GM12878 (cell line): ENCODE results near the gene MILR1. TPM values are rescaled to one million over a fixed set of nuclear protein-coding genes. Genes with fewer than 3 reads are reported as not detected.

ENCODE experiments used
- ATAC-seq: fragments of 200-7000 bp; cut with Tn5 transposase; 3 replicates; pipeline ENCODE4 v1.9.1; 2020; ENCODE audit warnings: mild to moderate bottlenecking, moderate library complexity
- BruUV-seq: library from RNA; stranded (reverse); fragments of 400-500 nt; replicated peaks from 2 replicates; lab custom pipeline; 2021; lab: Mats Ljungman, UMichigan
- CTCF ChIA-PET: fragments of 300-600 bp; sonication (Branson Sonifier 250); formaldehyde crosslinking; extraction: SDS; loops from one replicate; lab custom pipeline; 2021; ENCODE audit warnings: inconsistent platforms; lab: Yijun Ruan, JAX
- POLR2A ChIA-PET: fragments of 350-600 bp; formaldehyde crosslinking; extraction: SDS; loops from one replicate; lab custom pipeline; 2021; ENCODE audit warnings: inconsistent platforms; lab: Charles Lee
- RAD21 ChIA-PET: fragments of 300-600 bp; sonication (Branson Sonifier 250); formaldehyde crosslinking; loops from one replicate; lab custom pipeline; 2023; ENCODE audit warnings: antibody characterized with exemption; ENCODE audit not compliant: unreplicated experiment; lab: Charles Lee
- SMC1A ChIA-PET: fragments of 300-600 bp; sonication (Branson Sonifier 250); formaldehyde crosslinking; loops from one replicate; lab custom pipeline; 2023; ENCODE audit not compliant: unreplicated experiment, uncharacterized antibody; lab: Charles Lee
- DNase-seq: peaks from one replicate; pipeline ENCODE4 v3.0.0-alpha.2; 2011; ENCODE audit warnings: low read depth, low spot score
- FAIRE-seq: peaks from 3 replicates; lab custom pipeline; 2011; peaks lifted over from hg19 to GRCh38; lab: Jason Lieb, UNC
- H2AFZ ChIP-seq: 2 replicates; pipeline ENCODE4 v1.6.0; 2011; ENCODE audit warnings: low read depth, low read length, control low read depth; ENCODE audit not compliant: control insufficient read depth
- H3K27ac ChIP-seq: 2 replicates; pipeline ENCODE4 v1.5.1; 2011; ENCODE audit warnings: control low read depth; ENCODE audit not compliant: control insufficient read depth, insufficient read depth
- H3K27me3 ChIP-seq, 2 experiments: replicated peaks in 1 of 2; 2 replicates each; pipeline versions ENCODE4 v1.6.0 to v1.6.1; 2011; ENCODE audit warnings: low read length in 1 of 2; ENCODE audit not compliant: control insufficient read depth in 2 of 2, insufficient read depth in 2 of 2
- H3K36me3 ChIP-seq, 2 experiments: 2 replicates each; pipeline ENCODE4 v1.5.1; 2011; ENCODE audit warnings: low read length in 1 of 2; ENCODE audit not compliant: control insufficient read depth in 2 of 2, insufficient read depth in 2 of 2
- H3K4me1 ChIP-seq: 2 replicates; pipeline ENCODE4 v1.6.1; 2011; ENCODE audit warnings: mild to moderate bottlenecking, low read length, moderate library complexity, mixed read lengths; ENCODE audit not compliant: control insufficient read depth, insufficient read depth
- H3K4me2 ChIP-seq: 2 replicates; pipeline ENCODE4 v1.6.0; 2011; ENCODE audit warnings: control low read depth; ENCODE audit not compliant: control insufficient read depth, insufficient read depth
- H3K4me3 ChIP-seq: fragments of 200-600 bp; sonication (generic); 2 replicates; pipeline ENCODE4 v1.5.1; 2016
- H3K79me2 ChIP-seq: 2 replicates; pipeline ENCODE4 v1.6.0; 2011; ENCODE audit warnings: low read length; ENCODE audit not compliant: control insufficient read depth, insufficient read depth
- H3K9ac ChIP-seq: 2 replicates; pipeline ENCODE4 v1.8.0; 2011; ENCODE audit warnings: low read length, control low read depth, mixed read lengths; ENCODE audit not compliant: control insufficient read depth, insufficient read depth
- H3K9me3 ChIP-seq: replicated peaks from 3 replicates; pipeline ENCODE4 v1.5.1; 2011; ENCODE audit warnings: mild to moderate bottlenecking, low read length; ENCODE audit not compliant: control insufficient read depth, insufficient read depth
- H4K20me1 ChIP-seq: 2 replicates; pipeline ENCODE4 v1.6.0; 2011; ENCODE audit not compliant: control insufficient read depth, insufficient read depth
- BCL11A ChIP-seq: IDR thresholded peaks from 2 replicates; pipeline ENCODE4 v1.6.1; 2011; ENCODE audit warnings: low read depth, low read length
- ESRRA ChIP-seq: IDR thresholded peaks from 2 replicates; pipeline ENCODE4 v1.6.1; 2012; ENCODE audit warnings: mild to moderate bottlenecking, low read length, improper control_type of control experiment
- IKZF1 ChIP-seq: fragments of 450-650 bp; conservative IDR thresholded peaks from 2 replicates; pipeline ENCODE4 v1.6.1; 2017; ENCODE audit warnings: antibody characterized with exemption, mild to moderate bottlenecking
- MTA2 ChIP-seq: fragments of 450-650 bp; IDR thresholded peaks from 2 replicates; pipeline ENCODE4 v1.6.1; 2016; ENCODE audit warnings: low read depth, mild to moderate bottlenecking, moderate library complexity
- NR2F1 ChIP-seq: fragments of 450-650 bp; conservative IDR thresholded peaks from 2 replicates; pipeline ENCODE4 v1.6.1; 2017; ENCODE audit warnings: mild to moderate bottlenecking
- POLR2AphosphoS2 ChIP-seq: IDR thresholded peaks from 2 replicates; pipeline ENCODE4 v1.6.1; 2011; ENCODE audit warnings: low read depth, mild to moderate bottlenecking, low read length, improper control_type of control experiment, moderate library complexity
- SMAD1 ChIP-seq: fragments of 450-650 bp; IDR thresholded peaks from 2 replicates; pipeline ENCODE4 v1.6.1; 2018; ENCODE audit warnings: mild to moderate bottlenecking, low read depth; ENCODE audit not compliant: partially characterized antibody
- SUPT20H ChIP-seq: IDR thresholded peaks from 2 replicates; pipeline ENCODE4 v1.6.1; 2011; ENCODE audit warnings: low read depth, mild to moderate bottlenecking, low read length, moderate library complexity, borderline replicate concordance; ENCODE audit not compliant: control insufficient read depth
- ZNF207 ChIP-seq: fragments of 450-650 bp; IDR thresholded peaks from 2 replicates; pipeline ENCODE4 v1.6.1; 2014; ENCODE audit warnings: antibody characterized with exemption, mild to moderate bottlenecking, borderline replicate concordance
- WGBS: methylation state at CpG from one replicate; pipeline ENCODE4 v1.1.6; 2016; ENCODE audit warnings: low lambda C conversion rate; ENCODE audit not compliant: insufficient replicate concordance, insufficient coverage; ENCODE audit errors: missing lambda C conversion rate; 5-methylcytosine and 5-hydroxymethylcytosine counted together
- in situ Hi-C: fragments of 300-500 bp; cut with MboI; formaldehyde crosslinking; loops from 9 replicates; pipeline ENCODE4 v1.14.3; 2018; ENCODE audit warnings: mixed read lengths
- intact Hi-C: fragments of 100-400 bp; cut with micrococcal nuclease; formaldehyde crosslinking; loops from one replicate; pipeline ENCODE4 v1.14.2; 2022; ENCODE audit not compliant: unreplicated experiment
- polyA plus RNA-seq, 11 experiments: library from polyadenylated mRNA; depleted of rRNA in 4 of 11; unstranded in 6 of 11; stranded (reverse) in 5 of 11; fragments of >200 nt; fragmentation: Nextera tagmentation in 4 of 11; fragmentation: Illumina TruSeq in 1 of 11; extraction: Ambion mirVana in 4 of 11; extraction: Trizol in 1 of 11; gene quantifications; 1 replicate in 1 of 11; 2 replicates in 10 of 11; pipeline versions ENCODE4 v1.2.1 to v1.2.3, GENCODE V29; 2011 to 2016; ENCODE audit warnings: inconsistent platforms in 2 of 11, missing spikeins in 2 of 11, low read depth in 1 of 11
- total RNA-seq, 4 experiments: library from RNA; depleted of rRNA in 3 of 4; stranded (reverse); fragments of >200 nt in 3 of 4; fragmentation: Illumina TruSeq in 1 of 4; extraction: Trizol in 1 of 4; gene quantifications; 2 replicates each; pipeline versions ENCODE4 v1.2.1 to v1.2.3, GENCODE V29; 2013 to 2021
- TF ChIP-seq, protein P1 (sequence below): fragments of 450-650 bp; IDR thresholded peaks from 2 replicates; pipeline ENCODE4 v1.6.1; 2017; ENCODE audit warnings: mild to moderate bottlenecking, moderate library complexity
- TF ChIP-seq, protein P2 (sequence below): IDR thresholded peaks from 2 replicates; pipeline ENCODE4 v1.6.1; 2012; ENCODE audit warnings: low read depth, low read length, improper control_type of control experiment
- TF ChIP-seq, protein P3 (sequence below), 3 experiments: IDR thresholded peaks in 2 of 3; conservative IDR thresholded peaks in 1 of 3; 2 replicates each; pipeline ENCODE4 v1.5.1; 2011; ENCODE audit warnings: low read depth in 3 of 3, low read length in 3 of 3, mild to moderate bottlenecking in 3 of 3, control low read depth in 2 of 3, moderate library complexity in 2 of 3, inconsistent platforms in 1 of 3, mixed read lengths in 1 of 3; ENCODE audit not compliant: control insufficient read depth in 2 of 3, insufficient read depth in 1 of 3; ENCODE audit errors: extremely low read depth in 1 of 3

The MILR1 gene
- total and polyA plus RNA-seq, 10 of the 15 experiments (the other 5 are each of a cell fraction or from before 2014, with no cell fraction given), result 2.0 to 47.2 (median 17.2) TPM

DNA sequence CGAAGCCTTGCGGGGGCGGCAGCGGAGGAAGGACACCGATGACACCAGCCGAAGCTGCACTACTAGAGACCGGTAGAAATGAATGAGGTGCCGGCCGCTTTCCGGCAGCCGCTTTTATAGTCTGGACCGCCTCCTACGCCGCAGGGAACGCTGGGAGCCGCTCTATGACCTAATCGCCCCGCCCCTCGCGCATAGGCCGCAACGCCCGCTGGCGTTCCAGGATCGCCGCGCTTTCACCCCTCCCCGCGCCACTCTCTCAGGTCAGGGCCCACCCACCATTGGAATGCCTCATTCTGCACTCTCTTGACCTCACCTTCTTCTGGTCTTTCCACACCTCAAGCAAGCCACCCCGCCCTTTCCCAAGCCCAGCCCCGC lies 57.3 kb downstream of the MILR1 start, which contains the start of gene DDX5 (continued):
- TF ChIP-seq SMAD1, result peak; percentile 92
- no peak for TF ChIP-seq MTA2
- TF ChIP-seq BCL11A, result 0 out of 2 replicates have a peak, but pooled peaks have one; percentile 9
- 0 out of 2 replicates have a peak, but pooled peaks have one; percentile 25 for TF ChIP-seq NR2F1

DNA sequence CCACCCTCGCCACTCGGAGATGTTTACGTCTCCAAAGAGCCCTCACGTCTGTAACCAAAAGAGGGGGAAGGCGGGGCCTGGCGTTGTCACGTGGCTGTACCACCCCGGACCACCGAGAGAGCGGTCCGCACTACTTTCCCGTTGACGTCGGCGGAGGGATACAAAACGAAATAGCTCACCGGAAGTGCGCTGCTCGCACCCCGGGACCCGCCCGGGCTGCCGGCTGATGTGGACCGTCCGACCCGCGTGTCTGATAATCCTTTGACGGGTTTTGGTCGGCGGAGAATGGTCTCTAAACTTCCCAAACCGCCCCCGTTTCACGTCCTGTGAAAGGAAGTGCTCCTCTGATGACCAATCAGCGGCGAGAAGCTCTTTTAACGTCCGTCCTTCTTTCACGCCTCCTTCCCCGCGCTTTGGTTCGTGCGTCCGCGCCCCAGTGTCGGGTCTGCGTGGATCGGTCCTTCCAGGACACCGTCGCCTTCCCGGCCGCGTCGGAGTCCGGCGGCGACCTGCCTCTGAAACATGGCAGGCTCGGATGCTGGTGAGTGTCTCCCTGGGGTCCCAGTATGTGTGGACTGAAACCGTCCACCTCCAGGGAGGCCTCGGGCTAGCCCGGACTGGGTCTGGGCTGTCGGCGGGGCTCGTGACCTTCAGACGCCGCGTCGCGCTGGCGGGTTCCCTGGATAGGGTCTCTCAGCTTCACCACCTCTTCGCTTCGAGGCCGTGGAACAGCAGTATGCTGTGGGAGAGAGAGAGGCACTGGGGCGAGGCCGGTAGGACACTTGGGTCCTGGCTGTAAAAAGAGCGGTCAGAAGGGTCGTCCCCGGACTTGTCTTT lies 57.9 kb downstream of the MILR1 start, which contains the start of gene CEP95:
TSS of gene CEP95 (plus strand) at position 402 of the 837 bp plus-strand sequence. CDS start at position 523, 121 bp downstream.
- Histone ChIP-seq H4K20me1 (peaks cover 6% of the 10 kb centered on the region), H3K27me3 (no peaks in the 10 kb centered on the region), H3K9ac (peak within 1 kb of the TSS; percentile 100), H3K36me3 (peaks cover 2 to 30% of the 10 kb centered on the region in 2 experiments), H3K27ac (peak within 1 kb of the TSS; percentile 100), H3K4me3 (peak within 1 kb of the TSS; percentile 100), H3K4me1 (peaks cover 4% of the 10 kb centered on the region; the same call in 1 of the 2 replicates), H3K9me3 (no peaks in the 10 kb centered on the region), H2AFZ (peak within 1 kb of the TSS; percentile 86), H3K4me2 (peak within 1 kb of the TSS; percentile 61), H3K79me2 (peaks cover 72% of the 10 kb centered on the region)
- peak; percentile 75 for ATAC-seq
- FAIRE-seq, result peak; percentile 82
- WGBS, result under 1% methylated on average over 77 of the region's 77 CpGs
- peak; percentile 90 for DNase-seq
- no TSS peak for BruUV-seq
- RAD21 ChIA-PET, result interaction anchor here (0.6 to 2.6 kb wide), 8 partner anchors 9 to 884 kb away, joined by 3 to 11 read pairs (median 3); partner anchors contain the start of genes MAP3K3 and POLG2
- CTCF ChIA-PET, result interaction anchor here (0.6 to 6.8 kb wide), 8 partner anchors 8 to 216 kb away, joined by 3 to 89 read pairs (median 6); partner anchors contain the start of gene POLG2
- POLR2A ChIA-PET, result interaction anchor here (0.6 to 3.0 kb wide), 10 partner anchors 9 to 885 kb away, joined by 3 to 64 read pairs (median 3); partner anchors contain the start of genes MAP3K3 and POLG2
- intact Hi-C loops, result loop anchor here (2.0 kb wide), 1 partner anchor 142 kb away; no protein-coding TSS in a partner anchor
- in situ Hi-C loops, result loop anchor here (10.0 kb wide), 2 partner anchors 138 to 662 kb away; partner anchors contain the start of gene SMARCD2
- SMC1A ChIA-PET, result interaction anchor here (0.8 to 2.9 kb wide), 11 partner anchors 8 to 188 kb away, joined by 3 to 25 read pairs (median 4); partner anchors contain the start of gene POLG2
- TF ChIP-seq, protein P1, sequence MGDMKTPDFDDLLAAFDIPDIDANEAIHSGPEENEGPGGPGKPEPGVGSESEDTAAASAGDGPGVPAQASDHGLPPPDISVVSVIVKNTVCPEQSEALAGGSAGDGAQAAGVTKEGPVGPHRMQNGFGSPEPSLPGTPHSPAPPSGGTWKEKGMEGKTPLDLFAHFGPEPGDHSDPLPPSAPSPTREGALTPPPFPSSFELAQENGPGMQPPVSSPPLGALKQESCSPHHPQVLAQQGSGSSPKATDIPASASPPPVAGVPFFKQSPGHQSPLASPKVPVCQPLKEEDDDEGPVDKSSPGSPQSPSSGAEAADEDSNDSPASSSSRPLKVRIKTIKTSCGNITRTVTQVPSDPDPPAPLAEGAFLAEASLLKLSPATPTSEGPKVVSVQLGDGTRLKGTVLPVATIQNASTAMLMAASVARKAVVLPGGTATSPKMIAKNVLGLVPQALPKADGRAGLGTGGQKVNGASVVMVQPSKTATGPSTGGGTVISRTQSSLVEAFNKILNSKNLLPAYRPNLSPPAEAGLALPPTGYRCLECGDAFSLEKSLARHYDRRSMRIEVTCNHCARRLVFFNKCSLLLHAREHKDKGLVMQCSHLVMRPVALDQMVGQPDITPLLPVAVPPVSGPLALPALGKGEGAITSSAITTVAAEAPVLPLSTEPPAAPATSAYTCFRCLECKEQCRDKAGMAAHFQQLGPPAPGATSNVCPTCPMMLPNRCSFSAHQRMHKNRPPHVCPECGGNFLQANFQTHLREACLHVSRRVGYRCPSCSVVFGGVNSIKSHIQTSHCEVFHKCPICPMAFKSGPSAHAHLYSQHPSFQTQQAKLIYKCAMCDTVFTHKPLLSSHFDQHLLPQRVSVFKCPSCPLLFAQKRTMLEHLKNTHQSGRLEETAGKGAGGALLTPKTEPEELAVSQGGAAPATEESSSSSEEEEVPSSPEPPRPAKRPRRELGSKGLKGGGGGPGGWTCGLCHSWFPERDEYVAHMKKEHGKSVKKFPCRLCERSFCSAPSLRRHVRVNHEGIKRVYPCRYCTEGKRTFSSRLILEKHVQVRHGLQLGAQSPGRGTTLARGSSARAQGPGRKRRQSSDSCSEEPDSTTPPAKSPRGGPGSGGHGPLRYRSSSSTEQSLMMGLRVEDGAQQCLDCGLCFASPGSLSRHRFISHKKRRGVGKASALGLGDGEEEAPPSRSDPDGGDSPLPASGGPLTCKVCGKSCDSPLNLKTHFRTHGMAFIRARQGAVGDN, result peak; percentile 53
- TF ChIP-seq ESRRA (no peak), POLR2AphosphoS2 (peak; percentile 27; the same call in 1 of the 2 replicates), SUPT20H (no peak), IKZF1 (peak; percentile 89), ZNF207 (peak; percentile 97)
- TF ChIP-seq, protein P2, sequence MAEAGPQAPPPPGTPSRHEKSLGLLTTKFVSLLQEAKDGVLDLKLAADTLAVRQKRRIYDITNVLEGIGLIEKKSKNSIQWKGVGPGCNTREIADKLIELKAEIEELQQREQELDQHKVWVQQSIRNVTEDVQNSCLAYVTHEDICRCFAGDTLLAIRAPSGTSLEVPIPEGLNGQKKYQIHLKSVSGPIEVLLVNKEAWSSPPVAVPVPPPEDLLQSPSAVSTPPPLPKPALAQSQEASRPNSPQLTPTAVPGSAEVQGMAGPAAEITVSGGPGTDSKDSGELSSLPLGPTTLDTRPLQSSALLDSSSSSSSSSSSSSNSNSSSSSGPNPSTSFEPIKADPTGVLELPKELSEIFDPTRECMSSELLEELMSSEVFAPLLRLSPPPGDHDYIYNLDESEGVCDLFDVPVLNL, result no peak
- TF ChIP-seq, protein P3, sequence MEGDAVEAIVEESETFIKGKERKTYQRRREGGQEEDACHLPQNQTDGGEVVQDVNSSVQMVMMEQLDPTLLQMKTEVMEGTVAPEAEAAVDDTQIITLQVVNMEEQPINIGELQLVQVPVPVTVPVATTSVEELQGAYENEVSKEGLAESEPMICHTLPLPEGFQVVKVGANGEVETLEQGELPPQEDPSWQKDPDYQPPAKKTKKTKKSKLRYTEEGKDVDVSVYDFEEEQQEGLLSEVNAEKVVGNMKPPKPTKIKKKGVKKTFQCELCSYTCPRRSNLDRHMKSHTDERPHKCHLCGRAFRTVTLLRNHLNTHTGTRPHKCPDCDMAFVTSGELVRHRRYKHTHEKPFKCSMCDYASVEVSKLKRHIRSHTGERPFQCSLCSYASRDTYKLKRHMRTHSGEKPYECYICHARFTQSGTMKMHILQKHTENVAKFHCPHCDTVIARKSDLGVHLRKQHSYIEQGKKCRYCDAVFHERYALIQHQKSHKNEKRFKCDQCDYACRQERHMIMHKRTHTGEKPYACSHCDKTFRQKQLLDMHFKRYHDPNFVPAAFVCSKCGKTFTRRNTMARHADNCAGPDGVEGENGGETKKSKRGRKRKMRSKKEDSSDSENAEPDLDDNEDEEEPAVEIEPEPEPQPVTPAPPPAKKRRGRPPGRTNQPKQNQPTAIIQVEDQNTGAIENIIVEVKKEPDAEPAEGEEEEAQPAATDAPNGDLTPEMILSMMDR (IDR thresholded peaks at IDR 0.05 in 2 of 3, conservative IDR thresholded peaks at IDR 0.05 in 1 of 3; ENCODE audit: control insufficient read depth in 2 of 3, extremely low read depth in 1 of 3, insufficient read depth in 1 of 3, low read depth in 3 of 3, low read length in 3 of 3), result no peak
